DOHH2 (cell line): ENCODE results near the gene RPS28.

Source experiments
- EZH2phosphoT487 ChIP-seq: fragments of 200-600 bp; sonication (generic); IDR thresholded peaks from 2 replicates; pipeline ENCODE4 v1.6.1; 2017; ENCODE audit warnings: borderline replicate concordance, mild to moderate bottlenecking, antibody characterized with exemption, low read length, moderate library complexity, mixed read lengths
- TF ChIP-seq, protein P1 (sequence below): fragments of 200-600 bp; sonication (generic); IDR thresholded peaks from one replicate; pipeline ENCODE4 v1.5.1; 2014; ENCODE audit warnings: antibody characterized with exemption, mild to moderate bottlenecking, low read depth, low read length; ENCODE audit not compliant: poor library complexity, severe bottlenecking

GRCh38 chr19:8323781-8324185 lies 2.5 kb downstream of the RPS28 start:
- TF ChIP-seq, protein P1, sequence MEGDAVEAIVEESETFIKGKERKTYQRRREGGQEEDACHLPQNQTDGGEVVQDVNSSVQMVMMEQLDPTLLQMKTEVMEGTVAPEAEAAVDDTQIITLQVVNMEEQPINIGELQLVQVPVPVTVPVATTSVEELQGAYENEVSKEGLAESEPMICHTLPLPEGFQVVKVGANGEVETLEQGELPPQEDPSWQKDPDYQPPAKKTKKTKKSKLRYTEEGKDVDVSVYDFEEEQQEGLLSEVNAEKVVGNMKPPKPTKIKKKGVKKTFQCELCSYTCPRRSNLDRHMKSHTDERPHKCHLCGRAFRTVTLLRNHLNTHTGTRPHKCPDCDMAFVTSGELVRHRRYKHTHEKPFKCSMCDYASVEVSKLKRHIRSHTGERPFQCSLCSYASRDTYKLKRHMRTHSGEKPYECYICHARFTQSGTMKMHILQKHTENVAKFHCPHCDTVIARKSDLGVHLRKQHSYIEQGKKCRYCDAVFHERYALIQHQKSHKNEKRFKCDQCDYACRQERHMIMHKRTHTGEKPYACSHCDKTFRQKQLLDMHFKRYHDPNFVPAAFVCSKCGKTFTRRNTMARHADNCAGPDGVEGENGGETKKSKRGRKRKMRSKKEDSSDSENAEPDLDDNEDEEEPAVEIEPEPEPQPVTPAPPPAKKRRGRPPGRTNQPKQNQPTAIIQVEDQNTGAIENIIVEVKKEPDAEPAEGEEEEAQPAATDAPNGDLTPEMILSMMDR: no peak
- no peak for TF ChIP-seq EZH2phosphoT487
